Activated CD4-positive, alpha-beta T cell treated with anti-CD3 and anti-CD28 coated beads for 4 hours (primary cell): ENCODE data around the gene ANKS6.

Experiments
- DNase-seq, 2 donors: peaks; one replicate each; pipeline ENCODE4 v3.0.0-alpha.2; 2020

The ANKS6 gene

DNA sequence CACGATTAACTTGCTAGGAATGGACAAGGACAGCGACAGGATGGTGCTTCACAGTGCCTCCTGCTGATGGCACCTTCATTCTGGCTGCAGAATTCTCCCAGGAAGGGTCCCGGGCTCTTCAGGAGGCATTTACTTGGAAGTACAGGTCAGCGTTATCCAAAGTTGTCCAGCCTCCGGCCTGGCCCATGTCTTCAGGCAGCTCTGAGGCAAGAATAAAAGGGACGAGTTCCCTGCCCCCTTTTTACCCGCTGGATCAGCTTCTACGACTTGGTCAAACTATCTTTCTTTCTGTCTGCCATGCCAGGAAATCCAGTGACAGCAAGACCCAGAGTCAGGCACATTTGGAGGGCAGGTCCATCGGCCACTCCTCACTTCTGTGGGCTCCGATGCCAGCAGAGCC lies 64.3 kb downstream of the ANKS6 start:
- no peak for DNase-seq

DNA sequence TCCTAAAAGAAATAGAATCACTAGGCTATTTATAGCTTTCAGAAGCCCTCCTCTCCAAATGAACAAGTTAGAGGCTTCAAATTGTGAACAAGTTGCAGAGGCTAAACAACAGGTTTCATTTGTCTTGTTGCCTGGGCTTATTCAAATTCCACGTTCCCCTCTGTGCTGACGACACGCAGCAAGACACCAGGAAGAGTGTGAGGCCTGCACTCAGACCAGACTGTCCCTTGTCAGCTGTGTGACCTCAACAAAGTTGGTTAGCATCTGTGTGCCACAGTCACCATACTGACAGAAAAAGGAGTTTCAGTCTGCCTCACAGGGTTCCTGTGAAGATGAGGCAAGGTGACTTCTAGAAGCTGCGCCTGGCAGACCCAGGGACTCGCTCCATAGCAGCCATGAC lies 65.5 kb downstream of the ANKS6 start:
- DNase-seq, result no peak

DNA sequence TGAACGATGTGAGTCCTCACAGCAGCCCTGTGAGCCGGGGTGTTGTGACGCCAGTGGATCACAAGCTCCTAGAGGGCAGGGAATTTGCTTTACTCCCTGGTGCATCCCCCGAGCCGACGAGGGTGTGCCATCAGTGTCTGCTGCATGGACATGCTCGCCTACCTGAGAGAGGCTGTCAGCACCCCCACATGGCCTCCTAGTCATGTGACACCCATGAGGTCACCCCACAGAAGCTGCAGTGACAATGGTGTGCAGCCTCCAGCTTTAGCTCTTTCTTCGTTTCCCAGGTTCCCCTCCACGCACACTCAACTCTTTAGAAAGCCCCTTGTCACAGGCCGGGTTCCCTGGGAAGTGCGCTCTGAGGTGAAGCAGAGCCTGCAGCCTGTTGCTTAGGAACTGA lies 67.9 kb downstream of the ANKS6 start:
- no peak for DNase-seq

- no peak for DNase-seq
These were observed 68.9 kb downstream of the ANKS6 start for GRCh38 chr9:98727428-98727827.

DNA sequence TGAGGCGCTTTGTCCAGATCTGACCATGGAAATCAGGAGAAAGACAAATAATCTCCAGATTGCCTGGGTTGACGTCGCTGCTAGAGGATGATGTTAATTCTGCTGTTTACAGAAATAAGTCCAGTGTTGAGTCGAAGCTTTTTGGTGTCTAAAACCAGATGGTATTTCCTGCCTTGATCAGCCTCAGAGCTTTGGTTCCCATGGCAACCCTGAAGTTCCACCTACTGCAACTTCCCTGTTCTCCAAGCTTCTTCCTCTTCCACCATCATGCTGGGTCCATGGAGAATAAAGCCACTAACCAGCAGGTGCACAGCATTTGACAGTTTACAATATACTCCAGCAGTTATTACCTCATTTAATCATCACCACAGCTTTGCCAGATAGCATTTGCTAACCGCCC lies 69.6 kb downstream of the ANKS6 start:
- DNase-seq, result no peak

- no peak for DNase-seq
These were observed 71.4 kb downstream of the ANKS6 start for GRCh38 chr9:98724810-98725530.

DNA sequence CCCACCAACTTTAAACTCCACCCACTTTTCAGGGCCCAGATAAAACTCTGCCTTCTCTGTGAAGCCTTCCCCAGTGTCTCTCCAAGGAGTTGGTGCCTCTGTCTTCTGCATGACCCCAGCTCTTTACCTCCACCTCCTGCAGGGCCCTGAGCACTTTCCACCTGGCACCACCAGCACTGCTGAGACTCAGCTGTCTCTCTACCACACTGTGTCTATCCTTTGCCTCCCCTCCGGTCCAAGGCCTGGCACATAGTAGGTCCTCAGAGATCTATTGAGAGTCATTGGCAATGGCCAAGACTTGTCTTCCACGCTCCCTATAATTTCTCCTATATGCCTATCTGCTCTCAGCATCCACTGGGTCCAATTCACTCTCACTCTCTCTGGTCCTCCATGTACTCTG lies 74.7 kb downstream of the ANKS6 start:
- no peak for DNase-seq

DNA sequence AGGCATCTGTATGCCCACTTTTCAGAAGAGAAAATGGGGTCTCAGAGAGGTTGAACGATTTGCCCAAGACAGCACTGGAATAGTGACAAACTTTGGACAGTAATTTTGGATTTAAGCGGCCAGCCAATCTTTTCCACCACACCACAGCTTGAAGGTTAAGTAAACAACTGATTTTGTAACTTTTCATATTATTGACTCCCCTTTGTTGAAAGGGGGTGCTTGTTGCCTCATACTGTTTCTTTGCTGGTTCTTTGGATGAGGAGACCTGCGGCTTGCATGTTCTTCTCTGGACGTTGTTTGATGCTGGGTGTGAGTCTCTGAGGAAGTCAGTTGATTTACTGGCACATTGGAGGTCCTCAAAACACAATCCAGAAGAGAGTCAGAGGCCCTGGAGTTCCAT lies 76.0 kb downstream of the ANKS6 start:
- DNase-seq, result no peak

- DNase-seq, result no peak
These were observed 77.3 kb downstream of the ANKS6 start for GRCh38 chr9:98719055-98719454.

GRCh38 chr9:98714833-98715232 lies 81.5 kb downstream of the ANKS6 start:
- DNase-seq, result no peak

DNA sequence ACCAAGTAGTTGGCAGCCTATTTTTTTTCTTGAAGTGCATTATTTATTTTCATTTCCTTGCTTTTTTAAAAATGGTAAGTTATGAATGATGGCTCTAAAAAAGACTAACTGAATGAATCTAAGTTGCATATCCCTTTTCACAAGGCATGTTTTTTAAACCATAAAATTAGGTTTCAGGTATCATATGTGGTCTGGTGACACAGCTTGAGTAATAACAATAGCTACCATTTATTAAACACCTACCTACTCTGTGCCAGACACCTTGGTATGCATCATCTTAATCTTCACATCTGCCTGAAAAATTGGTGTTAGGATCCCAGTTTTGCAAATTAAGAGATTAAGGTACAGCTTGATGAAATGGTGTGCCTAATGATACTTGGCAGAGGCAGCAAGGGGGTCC lies 83.4 kb downstream of the ANKS6 start:
- no peak for DNase-seq

- DNase-seq, result no peak
These were observed 86.1 kb downstream of the ANKS6 start for GRCh38 chr9:98709968-98710965.

DNA sequence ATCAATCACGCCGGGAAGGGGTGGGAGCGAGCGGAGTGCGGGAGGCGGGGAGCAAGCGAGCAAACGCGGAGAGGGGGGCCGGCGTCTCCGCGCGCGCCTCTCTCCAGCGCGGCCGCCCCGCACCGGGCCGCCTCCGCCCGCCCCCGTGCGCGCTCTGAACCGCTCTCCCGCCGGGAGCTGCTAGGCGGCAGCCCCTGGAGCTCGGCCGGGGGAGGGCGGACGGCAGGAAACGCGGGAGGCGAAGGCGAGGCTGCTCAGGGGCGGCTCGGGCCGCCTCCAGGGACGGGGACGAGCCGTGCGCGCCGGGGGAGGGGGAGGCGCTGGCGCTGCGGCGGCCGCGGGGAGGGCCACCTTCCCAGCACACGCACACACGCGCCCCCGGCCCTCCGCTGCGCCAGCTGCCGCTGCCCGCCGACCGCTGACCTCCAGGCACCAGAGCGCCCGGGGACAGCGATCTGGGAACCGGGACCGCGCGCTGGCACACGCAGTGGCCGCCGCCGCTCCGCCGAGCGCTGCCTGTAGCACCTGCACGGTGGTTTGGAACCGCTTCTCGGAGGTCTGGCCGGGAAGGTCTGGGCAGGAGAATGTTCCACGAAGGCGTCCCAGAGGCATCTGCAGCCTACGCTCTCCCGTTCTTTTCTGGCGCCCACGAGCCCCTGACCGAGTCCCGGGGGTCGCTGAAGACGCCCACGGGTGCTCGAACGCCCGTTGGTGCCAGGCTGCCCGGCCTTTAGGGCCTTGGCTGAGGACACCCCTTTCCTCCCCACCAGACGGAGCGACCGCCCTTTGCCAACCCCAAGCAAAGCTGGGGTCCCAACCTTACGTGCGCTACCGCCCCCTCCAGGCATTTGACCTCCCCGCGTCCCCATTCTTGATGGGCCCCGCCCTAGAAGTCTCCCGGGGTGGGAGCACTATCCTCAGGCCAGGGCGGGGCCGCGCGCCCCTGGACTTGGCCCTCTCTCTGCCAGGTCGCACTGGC lies 87.1 kb downstream of the ANKS6 start, which contains the start of gene GABBR2:
Gene GABBR2, minus strand, starts transcription at position 3 of the 979 bp plus-strand sequence. CDS start 198 bp downstream, outside the sequence.
- DNase-seq, result no peak

- DNase-seq, result no peak
These were observed 88.0 kb downstream of the ANKS6 start for GRCh38 chr9:98708103-98708932.

- no peak for DNase-seq
These were observed 88.9 kb downstream of the ANKS6 start for GRCh38 chr9:98707166-98708102.

- DNase-seq, result no peak
These were observed 89.6 kb downstream of the ANKS6 start for GRCh38 chr9:98706651-98707165.

DNA sequence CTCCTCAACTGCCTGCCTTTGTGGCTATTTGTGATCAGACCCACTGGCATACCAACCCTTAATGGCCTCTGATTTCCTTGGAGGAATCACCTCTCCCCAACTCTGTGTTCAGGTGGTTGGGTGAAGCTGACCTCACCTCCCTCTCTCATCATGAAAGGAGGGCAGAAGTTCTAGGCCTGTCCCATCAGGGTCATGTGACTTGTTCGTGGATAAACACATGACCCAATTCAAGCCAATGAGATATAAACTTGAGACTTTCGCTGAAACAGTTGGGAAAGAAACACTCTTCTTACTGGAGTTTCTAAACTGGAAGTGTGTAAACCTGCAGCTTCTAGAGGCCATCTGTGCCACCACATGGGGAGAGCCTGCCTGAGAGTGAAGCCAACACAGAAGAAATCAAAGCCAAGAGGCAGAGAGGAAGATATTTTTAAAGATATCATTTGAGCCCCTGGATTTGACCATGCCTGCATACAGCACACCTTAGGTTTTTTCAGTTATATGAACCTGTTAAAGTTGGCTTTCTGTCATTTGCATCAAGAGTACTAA lies 93.4 kb downstream of the ANKS6 start:
- DNase-seq, result no peak

- no peak for DNase-seq
These were observed 94.0 kb downstream of the ANKS6 start for GRCh38 chr9:98702340-98702739.

DNA sequence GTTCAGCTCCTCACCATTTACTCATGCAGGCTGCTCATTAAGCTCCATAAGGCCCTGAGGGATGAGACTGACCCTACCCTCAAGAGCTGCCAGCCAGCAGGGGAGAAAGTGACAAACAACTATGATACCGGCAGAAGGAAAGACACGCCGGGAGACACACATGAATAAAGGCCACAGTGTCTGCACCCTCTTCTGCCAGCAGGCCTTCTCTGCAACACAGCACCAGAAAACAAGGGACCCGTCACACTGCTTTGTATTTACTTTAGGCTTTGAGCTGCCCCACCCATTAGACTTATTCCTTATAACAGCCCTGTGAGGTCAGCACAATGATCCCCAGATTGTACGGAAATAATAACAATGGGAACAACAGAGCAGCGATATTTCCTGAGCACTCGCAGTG lies 94.8 kb downstream of the ANKS6 start:
- DNase-seq, result no peak

- no peak for DNase-seq
These were observed 95.6 kb downstream of the ANKS6 start for GRCh38 chr9:98700801-98701200.
